Erythroblast (primary cell): ENCODE measurements around the gene CLEC2B.
"Not testable (repeated sequence)": the region's sequence is repeated elsewhere in the genome, so short reads cannot be mapped to it uniquely, and the experiment has no call there.

Experiments used
- DNase-seq, 2 experiments: peaks; one replicate each; lab custom pipeline; 2025; lab: John Stamatoyannopoulos, UW
- GATA1 ChIP-seq: IDR thresholded peaks from 2 replicates; pipeline ENCODE4 v1.6.1; 2011; ENCODE audit warnings: low read depth, mild to moderate bottlenecking, control low read depth, low read length, moderate library complexity
- POLR2A ChIP-seq: IDR thresholded peaks from 2 replicates; pipeline ENCODE4 v1.6.1; 2011; ENCODE audit warnings: mild to moderate bottlenecking, low read length

The CLEC2B gene

DNA sequence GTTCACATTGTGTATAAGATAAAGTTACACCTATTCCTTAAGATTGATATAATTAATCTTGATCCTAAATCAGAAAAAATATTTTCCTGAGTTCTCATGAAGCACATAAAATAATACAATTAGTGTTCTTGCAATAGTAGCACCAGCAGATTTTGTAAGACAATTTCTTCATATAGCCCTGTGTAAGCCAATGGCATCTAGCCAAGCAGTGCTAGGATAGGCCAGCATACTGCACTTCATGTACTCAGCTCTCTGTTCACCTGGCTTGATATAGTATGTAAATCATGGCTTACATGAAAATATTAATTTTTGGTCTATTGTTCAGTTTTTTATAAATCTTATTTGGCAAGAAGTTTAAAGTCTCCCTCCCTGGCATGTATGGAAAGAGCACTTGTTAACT, 14.0 kb upstream of the CLEC2B start:
- no peak for TF ChIP-seq GATA1
- TF ChIP-seq POLR2A = no peak
- no peak for DNase-seq

DNA sequence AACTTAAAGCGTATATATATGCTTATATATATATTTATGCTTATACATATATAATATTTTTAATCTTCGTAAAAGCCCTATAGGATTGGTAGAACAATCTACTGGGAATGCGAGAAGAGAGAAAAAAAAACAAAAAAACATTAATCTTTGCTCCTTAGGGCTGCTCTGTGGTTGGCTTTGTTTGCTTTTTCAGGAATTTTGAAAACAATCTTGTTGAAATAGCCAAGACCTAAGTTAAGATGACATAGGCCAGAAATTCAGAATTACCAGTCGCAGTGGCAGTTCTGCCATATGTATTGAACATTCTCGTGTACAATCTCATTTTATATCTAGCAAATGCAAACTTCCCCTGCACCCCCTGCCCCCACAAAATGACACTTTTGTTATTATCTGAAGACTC, 12.8 kb upstream of the CLEC2B start:
- DNase-seq = no peak
- TF ChIP-seq POLR2A = no peak
- TF ChIP-seq GATA1 = no peak

DNA sequence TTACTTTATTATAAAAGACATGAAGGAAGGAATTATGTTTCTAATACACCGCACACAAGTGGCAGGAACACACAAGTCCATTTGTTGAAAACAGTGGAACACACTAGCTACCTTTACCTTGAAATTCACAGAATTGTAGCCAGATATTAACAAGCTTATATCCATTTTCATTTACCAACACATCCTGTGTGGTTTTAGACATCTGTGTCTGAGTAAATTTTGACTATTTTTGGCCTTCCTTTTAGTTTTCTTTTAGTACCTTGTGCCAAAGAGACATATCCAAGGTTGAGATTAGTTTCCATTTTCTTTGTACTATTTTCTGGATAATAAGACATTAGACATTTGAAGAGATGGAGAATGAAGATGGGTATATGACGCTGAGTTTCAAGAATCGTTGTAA, 12.1 kb upstream of the CLEC2B start, which contains the start of gene KLRF2:
KLRF2 (plus strand) TSS at position 244 of the 400 bp plus-strand sequence; CDS start at position 351, 107 bp downstream.
- TF ChIP-seq GATA1 (no peak), POLR2A (no peak)
- no peak for DNase-seq

DNA sequence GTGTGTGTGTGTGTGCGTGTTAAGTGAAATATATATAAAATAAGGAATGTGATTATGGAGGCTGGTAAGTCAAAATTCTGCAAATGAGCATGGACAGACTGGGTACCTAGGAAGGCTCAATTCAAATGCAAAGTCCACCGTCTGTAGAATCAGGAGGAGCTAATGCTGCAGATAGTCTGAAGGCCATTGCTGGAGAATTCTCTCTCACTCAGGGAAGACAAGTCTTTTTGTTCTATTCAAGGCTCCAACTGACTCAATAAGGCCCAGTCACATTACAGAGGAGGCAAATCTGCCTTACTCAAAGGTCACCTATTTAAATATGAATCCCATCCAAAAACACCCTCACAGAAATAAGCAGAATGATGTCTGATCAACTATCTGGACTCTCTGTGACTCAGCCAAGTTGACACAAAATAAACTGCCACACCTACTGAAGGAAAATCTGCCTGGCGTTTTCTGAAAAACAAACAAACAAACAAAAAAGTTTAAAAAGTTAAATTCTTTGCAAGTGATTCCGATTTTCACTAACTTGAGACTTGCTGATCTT, 11.5 kb upstream of the CLEC2B start:
- TF ChIP-seq POLR2A (no peak), GATA1 (no peak)

DNA sequence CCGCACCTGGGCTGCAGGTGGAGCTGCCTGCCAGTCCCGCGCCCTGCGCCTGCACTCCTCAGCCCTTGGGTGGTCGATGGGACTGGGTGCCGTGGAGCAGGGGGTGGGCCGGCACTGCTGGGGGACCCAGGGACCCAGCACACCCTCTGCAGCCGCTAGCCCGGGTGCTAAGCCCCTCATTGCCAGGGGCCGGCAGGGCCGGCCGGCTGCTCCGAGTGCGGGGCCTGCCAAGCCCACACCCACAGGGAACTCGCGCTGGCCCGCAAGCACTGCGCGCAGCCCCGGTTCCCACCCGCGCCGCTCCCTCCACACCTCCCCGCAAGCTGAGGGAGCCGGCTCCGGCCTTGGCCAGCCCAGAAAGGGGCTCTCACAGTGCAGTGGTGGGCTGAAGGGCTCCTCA, 7.0 kb upstream of the CLEC2B start:
- not testable (repeated sequence) for DNase-seq

More for the DNA sequence above, 11.5 kb upstream of the CLEC2B start:
- no peak for DNase-seq

DNA sequence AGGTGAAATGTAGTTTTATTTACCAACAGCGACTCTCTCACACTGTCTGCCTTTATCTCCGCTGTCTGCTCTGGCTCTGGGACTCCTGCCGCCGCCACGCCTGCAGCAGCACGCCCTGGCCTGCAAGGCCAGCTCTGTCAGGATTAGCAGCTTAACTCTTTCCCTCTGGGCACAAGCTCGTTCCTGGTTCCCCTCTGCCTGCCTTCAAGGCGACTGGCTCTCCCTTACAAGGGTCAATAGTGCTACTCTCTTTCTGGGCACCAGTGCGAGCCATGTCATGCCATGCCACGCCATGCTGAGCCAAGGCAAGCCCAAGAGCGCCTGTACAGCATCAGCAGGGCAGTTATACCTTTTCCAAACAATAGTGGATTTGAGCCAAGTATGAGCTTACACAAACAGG, 3.6 kb upstream of the CLEC2B start:
- TF ChIP-seq GATA1 (no peak), POLR2A (no peak)
- no peak for DNase-seq

DNA sequence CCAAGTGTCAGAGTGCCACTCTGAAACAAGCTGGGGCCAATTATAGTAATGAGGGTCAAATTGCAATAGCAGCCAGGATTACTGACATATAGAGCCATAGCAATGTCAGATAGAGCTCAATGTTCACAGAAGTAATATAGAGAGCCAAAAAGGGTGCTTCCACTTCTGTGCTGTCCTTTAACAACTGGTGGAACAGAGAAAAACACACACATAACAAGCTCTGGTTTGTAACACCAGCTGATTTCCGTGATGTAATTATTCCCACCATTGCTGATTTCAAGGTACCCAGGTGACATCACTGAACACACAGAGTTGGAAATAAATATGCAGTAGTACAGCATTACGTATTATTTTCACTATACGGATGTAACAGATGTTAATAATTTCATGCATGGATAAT, 3.0 kb upstream of the CLEC2B start:
- DNase-seq = no peak
- no peak for TF ChIP-seq POLR2A
- no peak for TF ChIP-seq GATA1

DNA sequence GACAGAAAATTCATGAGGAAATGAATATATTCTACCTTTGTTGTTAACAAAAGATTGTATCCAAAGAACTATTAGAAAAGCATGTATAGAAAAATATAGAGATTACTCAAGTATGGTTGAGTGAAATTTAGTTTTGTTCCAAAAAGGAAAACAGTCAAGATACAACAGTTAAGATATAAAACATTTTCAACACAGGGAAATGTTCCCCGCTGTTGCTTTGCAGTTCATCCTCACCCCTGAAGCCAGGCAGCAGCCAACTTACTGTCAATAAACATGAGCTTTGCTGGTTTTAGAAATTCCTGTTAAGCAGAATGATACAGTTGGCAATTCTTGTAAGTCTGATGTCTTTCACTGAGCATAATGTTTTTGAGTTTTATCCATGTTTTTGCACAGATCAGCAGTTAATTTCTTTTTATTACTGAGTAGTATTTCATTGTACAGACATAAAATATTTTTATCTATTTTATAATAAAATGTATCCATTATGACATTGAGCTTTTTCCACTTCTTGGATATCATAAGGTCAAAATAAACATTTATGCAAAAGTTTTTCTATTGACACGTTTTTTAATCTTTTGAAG, 1.2 kb upstream of the CLEC2B start:
- TF ChIP-seq POLR2A (no peak), GATA1 (no peak)

DNA sequence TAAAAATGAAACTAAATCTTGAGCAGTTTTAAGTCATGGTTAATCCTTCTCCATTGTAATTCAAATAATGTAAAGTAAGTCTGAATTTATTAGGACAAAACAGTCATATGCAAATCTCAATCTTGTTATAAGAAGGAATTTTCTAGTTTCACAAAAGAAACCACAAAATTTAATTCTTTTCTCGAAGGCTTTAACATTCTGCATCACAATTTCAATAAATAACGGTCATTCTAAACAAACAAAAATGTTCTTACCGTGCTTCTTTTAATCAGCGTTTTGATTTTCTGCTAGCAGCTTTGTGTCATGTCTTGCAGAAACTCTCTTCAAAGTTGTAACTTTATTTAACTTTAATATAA, 225 bp downstream of the CLEC2B start:
- no peak for DNase-seq
- TF ChIP-seq GATA1 (no peak), POLR2A (no peak)

More for the DNA sequence above, 1.2 kb upstream of the CLEC2B start:
- no peak for DNase-seq

DNA sequence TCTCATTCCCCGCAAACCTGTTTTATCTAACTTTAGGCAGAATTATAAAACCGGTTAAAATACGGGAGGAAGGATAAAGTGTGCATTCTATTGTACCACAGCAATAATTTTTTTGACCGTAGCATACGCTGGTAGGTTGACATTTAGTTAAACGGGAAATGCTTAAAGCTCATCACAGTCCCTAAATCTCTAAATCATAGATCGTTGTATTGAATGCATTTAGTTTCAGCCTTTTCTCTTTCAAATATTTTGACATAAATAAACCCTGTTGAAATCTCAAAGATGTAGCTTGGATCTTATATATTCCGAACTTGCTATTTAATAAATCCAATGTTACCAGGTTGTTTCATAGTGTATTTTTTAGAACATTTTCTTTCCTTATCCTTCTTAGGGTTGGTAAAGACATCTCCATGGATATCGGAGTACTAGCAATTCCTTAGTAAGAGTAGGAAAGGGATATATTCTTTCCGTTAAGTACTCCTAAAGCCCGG, 798 bp downstream of the CLEC2B start:
- TF ChIP-seq GATA1 (no peak), POLR2A (no peak)
- no peak for DNase-seq

DNA sequence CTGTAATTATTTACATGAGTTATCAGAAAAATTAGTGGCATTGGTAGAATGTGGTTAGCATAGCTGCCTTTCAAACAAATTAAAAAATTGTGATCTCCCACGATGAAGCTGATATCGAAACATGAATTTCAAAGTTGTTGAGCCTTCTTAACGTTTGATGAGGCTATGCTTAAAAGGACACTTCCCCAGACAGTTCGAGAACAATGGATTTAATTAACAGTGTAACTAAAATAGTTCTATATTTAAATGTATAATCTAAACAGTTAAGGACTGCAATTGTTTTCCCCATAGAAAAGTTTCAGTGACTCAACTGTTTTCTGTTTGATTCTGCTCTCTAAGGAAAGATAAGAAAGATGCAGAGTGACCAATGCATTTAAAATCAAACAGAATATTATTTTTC, 1.6 kb downstream of the CLEC2B start:
- no peak for TF ChIP-seq GATA1
- no peak for TF ChIP-seq POLR2A
- DNase-seq = no peak

DNA sequence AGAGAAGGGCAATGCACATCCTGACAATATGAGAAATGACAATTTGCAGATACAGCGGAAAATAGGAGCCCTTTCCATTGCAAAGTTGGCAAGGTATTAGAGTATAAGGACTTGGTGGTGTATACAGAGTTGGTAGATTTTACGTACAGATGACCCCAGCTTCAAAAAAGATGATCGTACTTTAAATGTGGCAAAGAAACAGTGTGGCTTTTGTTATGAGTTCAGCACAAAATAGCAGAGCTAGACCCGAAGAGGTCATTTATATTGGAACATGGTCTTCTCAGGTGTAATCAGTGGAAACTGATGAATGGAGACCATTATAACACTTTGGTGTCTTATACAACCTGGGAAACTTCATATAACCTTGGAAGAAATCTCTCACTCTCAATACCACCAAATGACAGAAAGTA, 2.3 kb downstream of the CLEC2B start:
- no peak for TF ChIP-seq POLR2A
- TF ChIP-seq GATA1 = no peak
- no peak for DNase-seq

DNA sequence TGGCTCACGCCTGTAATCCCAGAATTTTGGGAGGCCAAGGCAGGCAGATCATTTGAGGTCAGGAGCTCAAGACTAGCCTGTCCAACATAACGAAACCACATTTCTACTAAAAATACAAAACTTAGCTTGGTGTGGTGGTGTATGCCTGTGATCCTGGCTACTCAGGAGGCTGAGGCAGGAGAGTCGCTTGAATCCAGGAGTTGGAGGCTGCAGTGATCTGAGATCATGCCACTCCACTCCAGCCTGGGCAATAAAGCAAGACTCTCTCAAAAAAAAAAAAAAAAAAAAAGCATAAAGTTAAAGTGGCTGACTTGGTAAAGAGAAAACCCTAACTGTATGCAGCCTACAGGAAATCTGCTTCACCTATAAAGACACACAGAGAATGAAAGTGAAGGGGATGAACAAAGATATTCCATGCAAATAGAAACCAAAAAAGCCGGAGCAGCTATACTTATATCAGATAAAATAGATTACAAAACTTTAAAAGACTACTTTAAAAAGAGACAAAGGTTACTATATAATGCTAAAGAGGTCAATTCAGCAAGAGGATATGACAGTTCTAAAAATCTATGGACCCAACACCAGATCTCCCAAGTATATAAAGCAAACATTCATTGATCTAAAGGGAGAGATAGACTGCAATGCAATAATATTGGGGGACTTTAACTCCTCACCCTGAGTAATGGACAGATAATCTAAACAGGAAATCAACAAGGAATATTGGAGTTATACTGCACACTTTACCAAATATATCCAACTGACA, 4.1 kb downstream of the CLEC2B start:
- no peak for DNase-seq
- TF ChIP-seq POLR2A = no peak
- TF ChIP-seq GATA1 = no peak

DNA sequence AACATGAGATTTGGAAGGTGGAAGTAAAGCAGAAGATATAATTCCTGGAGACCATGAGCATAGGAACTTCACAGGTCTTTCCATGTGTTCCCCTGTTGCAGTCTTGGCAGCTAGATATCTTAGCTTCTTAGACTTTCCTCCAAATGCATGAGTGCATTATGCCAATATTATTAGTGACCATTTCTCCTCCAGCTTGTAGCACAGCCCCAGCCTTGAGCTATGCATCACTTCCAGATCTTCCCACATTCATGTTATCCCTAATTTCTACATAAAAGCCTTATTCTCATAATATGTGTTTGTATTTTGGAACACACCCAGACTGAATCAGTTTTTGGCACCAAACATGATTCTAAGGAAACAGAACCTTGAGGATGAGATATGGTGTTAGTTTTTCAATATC, 11.0 kb downstream of the CLEC2B start:
- no peak for DNase-seq
- no peak for TF ChIP-seq GATA1
- no peak for TF ChIP-seq POLR2A

DNA sequence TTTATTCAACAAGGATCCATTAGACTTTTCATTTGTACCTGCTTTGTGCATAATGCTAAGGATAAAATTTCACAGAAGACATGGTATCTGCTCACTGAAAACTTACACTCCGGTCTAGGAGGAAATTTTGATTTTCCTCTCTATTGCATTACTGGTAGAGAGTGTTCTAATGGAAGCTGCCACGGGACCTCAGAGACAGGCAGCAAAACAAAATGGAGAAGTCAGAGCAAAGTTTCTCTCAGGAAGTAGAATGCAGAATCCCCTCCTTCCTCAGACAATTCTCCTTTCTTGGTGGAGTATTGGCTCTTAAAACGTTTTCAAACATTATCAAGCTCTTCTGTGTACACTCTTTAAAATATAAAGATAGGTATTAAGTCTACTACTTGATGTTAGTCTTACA, 12.3 kb downstream of the CLEC2B start:
- no peak for DNase-seq
- no peak for TF ChIP-seq GATA1
- TF ChIP-seq POLR2A = no peak
